Peyer's patch (tissue), 4 donors: ENCODE data around the gene MBD3L4.

Experiments
- CTCF ChIP-seq, 6 experiments: fragments of 450-650 bp in 4 of 6; fragments of 200-600 bp in 2 of 6; sonication (generic) in 1 of 6; IDR thresholded peaks; one replicate each; pipeline ENCODE4 v1.5.1; 2017 to 2019; ENCODE audit warnings: antibody characterized with exemption in 6 of 6, mild to moderate bottlenecking in 3 of 6, moderate library complexity in 1 of 6
- POLR2A ChIP-seq, 2 donors: fragments of 450-650 bp; IDR thresholded peaks; one replicate each; pipeline ENCODE4 v1.5.1; 2017; ENCODE audit warnings: antibody characterized with exemption in 2 of 2, mild to moderate bottlenecking in 2 of 2, moderate library complexity in 2 of 2

GRCh38 chr19:7063339-7063738 is 23.4 kb upstream of the MBD3L4 start:
- no peak for TF ChIP-seq CTCF (IDR thresholded peaks at IDR 0.05)
- no peak for TF ChIP-seq POLR2A (IDR thresholded peaks at IDR 0.05)
